H7 (cell line): ENCODE measurements around the gene NYAP1. TPM values are rescaled to one million over a fixed set of nuclear protein-coding genes. Genes with fewer than 3 reads are reported as not detected.

ENCODE experiments used
- total RNA-seq: library from RNA; depleted of rRNA; stranded (reverse); fragments of >200 nt; shearing (Covaris generic); gene quantifications from 2 replicates; pipeline ENCODE4 v1.2.3, GENCODE V29; 2014; rRNA removed

NYAP1 gene
- total RNA-seq, 1 experiment from 2014 or later: 5.5 TPM

Other genes with a start within 250 kb of the NYAP1 start
- gene SPDYE3, start 176.2 kb upstream of the NYAP1 start, total RNA-seq: not detected in 2 replicates
- 18.6 and 25.6 TPM in 2 replicates for gene PILRB, start 125.8 kb upstream of the NYAP1 start, total RNA-seq
- 0.28 and 1.6 TPM in 2 replicates for gene PILRA, start 110.4 kb upstream of the NYAP1 start, total RNA-seq
- 0.87 and 1.6 TPM in 2 replicates for gene ZCWPW1, start 55.2 kb upstream of the NYAP1 start, total RNA-seq
- 47.1 and 50.5 TPM in 2 replicates for gene MEPCE, start 54.1 kb upstream of the NYAP1 start, total RNA-seq
- gene PPP1R35, start 47.4 kb upstream of the NYAP1 start, total RNA-seq: 96.6 and 97.8 TPM in 2 replicates
- 0.11 and 1.1 TPM in 2 replicates for gene SPACDR, start 19.7 kb upstream of the NYAP1 start, total RNA-seq
- 31.5 and 35.8 TPM in 2 replicates for gene TSC22D4, start 4.7 kb upstream of the NYAP1 start, total RNA-seq
- gene AGFG2, start 55.3 kb downstream of the NYAP1 start, total RNA-seq: 4.9 and 5.6 TPM in 2 replicates
- 1.3 and 2.4 TPM in 2 replicates for gene SAP25, start 90.0 kb downstream of the NYAP1 start, total RNA-seq
- gene LRCH4, start 102.2 kb downstream of the NYAP1 start, total RNA-seq: 24.2 and 25.1 TPM in 2 replicates
- gene FBXO24, start 102.4 kb downstream of the NYAP1 start, total RNA-seq: 0.94 and 1.7 TPM in 2 replicates
- gene PCOLCE, start 118.4 kb downstream of the NYAP1 start, total RNA-seq: 22.5 and 24.1 TPM in 2 replicates
- gene MOSPD3, start 128.6 kb downstream of the NYAP1 start, total RNA-seq: 18.6 and 21.8 TPM in 2 replicates
- gene TFR2, start 157.6 kb downstream of the NYAP1 start, total RNA-seq: 2.0 and 4.4 TPM in 2 replicates
- gene ACTL6B, start 172.5 kb downstream of the NYAP1 start, total RNA-seq: 0.30 and 0.90 TPM in 2 replicates
- gene GNB2, start 189.8 kb downstream of the NYAP1 start, total RNA-seq: 108 and 122 TPM in 2 replicates
- 48.2 and 66.4 TPM in 2 replicates for gene GIGYF1, start 210.3 kb downstream of the NYAP1 start, total RNA-seq
- gene POP7, start 222.2 kb downstream of the NYAP1 start, total RNA-seq: 95.0 and 128 TPM in 2 replicates
- gene EPO, start 236.5 kb downstream of the NYAP1 start, total RNA-seq: 0.15 TPM in 1 of 2 replicates, not detected in the other
- gene ZAN, start 249.7 kb downstream of the NYAP1 start, total RNA-seq: 0.03 TPM in 1 of 2 replicates, not detected in the other